Cardiac fibroblast (primary cell): Measurements from ENCODE around the gene SEPTIN8.

Experiments used
- DNase-seq, 2 donors: peaks; one replicate each; pipeline versions ENCODE4 v3.0.0 to v3.0.0-alpha.2; 2010; ENCODE audit warnings: low read depth in 2 of 2
- H3K4me3 ChIP-seq, 2 donors: replicated peaks in 1 of 2; 1 replicate in 1 of 2; 2 replicates in 1 of 2; pipeline ENCODE4 v1.5.1; 2011; ENCODE audit warnings: low read depth in 2 of 2, low read length in 2 of 2, mild to moderate bottlenecking in 2 of 2, moderate library complexity in 1 of 2
- TF ChIP-seq, protein P1 (sequence below): IDR thresholded peaks from one replicate; pipeline ENCODE4 v1.5.1; 2011; ENCODE audit warnings: low read depth, mild to moderate bottlenecking, low read length, inconsistent platforms

SEPTIN8 gene

DNA sequence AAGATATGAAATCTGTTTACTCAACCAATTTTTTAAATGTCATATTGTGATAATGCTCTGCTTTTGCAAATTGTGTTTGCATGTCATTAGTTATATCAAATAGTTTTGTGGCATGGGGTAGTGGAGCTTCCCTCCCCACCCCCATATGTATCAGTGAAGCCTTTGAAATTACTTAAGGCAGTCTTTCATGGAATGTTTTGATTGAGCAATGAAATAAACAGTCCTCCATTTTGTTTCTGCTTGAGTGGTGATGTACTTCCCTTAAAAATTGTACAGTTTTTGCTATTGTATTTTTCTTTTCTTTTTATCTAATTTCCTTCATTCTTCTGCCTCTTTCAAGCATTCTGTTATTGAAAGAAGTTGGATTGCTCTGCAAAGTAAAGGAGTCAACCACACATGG is 39.5 kb upstream of the SEPTIN8 start:
- no peak for DNase-seq
- TF ChIP-seq, protein P1, sequence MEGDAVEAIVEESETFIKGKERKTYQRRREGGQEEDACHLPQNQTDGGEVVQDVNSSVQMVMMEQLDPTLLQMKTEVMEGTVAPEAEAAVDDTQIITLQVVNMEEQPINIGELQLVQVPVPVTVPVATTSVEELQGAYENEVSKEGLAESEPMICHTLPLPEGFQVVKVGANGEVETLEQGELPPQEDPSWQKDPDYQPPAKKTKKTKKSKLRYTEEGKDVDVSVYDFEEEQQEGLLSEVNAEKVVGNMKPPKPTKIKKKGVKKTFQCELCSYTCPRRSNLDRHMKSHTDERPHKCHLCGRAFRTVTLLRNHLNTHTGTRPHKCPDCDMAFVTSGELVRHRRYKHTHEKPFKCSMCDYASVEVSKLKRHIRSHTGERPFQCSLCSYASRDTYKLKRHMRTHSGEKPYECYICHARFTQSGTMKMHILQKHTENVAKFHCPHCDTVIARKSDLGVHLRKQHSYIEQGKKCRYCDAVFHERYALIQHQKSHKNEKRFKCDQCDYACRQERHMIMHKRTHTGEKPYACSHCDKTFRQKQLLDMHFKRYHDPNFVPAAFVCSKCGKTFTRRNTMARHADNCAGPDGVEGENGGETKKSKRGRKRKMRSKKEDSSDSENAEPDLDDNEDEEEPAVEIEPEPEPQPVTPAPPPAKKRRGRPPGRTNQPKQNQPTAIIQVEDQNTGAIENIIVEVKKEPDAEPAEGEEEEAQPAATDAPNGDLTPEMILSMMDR = no peak
- no peak overlapping the region for H3K4me3 ChIP-seq

DNA sequence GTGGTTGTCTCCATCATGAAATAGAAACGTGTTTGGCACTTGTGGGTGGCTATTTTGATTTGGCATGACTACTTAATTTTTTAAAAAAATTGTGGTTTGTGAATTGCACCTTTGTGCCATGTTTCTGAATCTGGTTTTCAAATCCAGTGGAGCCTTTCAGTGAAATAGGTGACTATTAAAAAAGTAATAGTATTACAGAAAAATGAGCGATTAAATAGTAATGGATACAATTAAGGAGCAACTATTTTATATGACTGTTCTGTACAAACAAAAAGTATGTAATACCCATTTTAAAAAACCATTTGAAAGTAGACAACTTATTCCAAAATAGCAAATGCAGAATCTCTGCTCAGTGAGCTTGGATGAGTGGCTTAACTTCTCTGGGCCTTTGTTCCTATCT is 39.0 kb upstream of the SEPTIN8 start:
- no peak for DNase-seq
- no peak overlapping the region for H3K4me3 ChIP-seq
- TF ChIP-seq, protein P1 = no peak

DNA sequence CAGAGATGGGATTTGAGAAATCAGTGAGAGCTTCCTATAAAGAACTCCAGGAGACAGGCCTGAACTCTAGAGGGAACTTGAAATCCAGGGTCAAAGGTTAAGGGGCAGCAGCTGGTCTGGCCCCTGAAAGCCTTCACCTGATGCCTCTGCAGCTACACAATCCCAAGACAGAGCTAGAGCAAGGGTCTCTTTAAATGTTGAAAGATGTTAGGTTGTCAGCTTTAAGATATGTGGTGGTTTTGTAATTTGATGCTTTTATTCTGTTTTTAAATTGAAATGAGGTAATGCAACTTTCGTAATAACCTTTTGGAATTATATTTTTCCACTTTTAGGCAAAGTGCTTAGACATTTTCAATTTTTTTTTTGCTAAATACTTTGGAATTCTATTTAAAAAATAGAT is 38.4 kb upstream of the SEPTIN8 start:
- H3K4me3 ChIP-seq = no peak overlapping the region
- DNase-seq = peak in 1 of 2 donors; percentile 38
- TF ChIP-seq, protein P1 = no peak

DNA sequence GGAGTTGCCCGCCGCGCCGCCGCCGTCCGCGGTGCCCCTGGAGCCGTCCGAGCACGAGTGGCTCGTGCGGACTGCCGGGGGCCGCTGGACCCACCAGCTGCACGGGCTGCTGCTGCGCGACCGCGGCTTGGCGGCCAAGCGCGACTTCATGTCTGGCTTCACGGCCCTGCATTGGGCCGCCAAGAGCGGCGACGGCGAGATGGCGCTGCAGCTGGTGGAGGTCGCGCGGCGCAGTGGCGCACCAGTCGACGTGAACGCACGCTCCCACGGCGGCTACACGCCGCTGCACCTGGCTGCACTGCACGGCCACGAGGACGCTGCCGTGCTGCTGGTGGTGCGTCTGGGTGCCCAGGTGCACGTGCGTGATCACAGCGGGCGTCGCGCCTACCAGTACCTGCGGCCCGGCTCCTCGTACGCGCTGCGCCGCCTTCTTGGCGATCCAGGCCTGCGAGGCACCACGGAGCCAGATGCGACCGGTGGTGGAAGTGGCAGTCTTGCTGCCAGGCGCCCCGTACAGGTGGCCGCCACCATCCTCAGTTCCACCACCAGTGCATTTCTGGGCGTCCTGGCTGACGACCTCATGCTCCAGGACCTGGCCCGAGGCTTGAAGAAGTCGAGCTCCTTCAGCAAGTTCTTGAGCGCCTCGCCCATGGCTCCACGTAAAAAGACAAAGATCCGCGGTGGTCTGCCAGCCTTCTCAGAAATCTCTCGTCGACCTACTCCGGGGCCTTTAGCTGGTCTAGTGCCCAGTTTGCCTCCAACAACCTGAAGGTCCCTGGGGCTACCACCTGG is 37.7 kb upstream of the SEPTIN8 start:
- TF ChIP-seq, protein P1 = no peak
- DNase-seq = no peak
- no peak overlapping the region for H3K4me3 ChIP-seq

DNA sequence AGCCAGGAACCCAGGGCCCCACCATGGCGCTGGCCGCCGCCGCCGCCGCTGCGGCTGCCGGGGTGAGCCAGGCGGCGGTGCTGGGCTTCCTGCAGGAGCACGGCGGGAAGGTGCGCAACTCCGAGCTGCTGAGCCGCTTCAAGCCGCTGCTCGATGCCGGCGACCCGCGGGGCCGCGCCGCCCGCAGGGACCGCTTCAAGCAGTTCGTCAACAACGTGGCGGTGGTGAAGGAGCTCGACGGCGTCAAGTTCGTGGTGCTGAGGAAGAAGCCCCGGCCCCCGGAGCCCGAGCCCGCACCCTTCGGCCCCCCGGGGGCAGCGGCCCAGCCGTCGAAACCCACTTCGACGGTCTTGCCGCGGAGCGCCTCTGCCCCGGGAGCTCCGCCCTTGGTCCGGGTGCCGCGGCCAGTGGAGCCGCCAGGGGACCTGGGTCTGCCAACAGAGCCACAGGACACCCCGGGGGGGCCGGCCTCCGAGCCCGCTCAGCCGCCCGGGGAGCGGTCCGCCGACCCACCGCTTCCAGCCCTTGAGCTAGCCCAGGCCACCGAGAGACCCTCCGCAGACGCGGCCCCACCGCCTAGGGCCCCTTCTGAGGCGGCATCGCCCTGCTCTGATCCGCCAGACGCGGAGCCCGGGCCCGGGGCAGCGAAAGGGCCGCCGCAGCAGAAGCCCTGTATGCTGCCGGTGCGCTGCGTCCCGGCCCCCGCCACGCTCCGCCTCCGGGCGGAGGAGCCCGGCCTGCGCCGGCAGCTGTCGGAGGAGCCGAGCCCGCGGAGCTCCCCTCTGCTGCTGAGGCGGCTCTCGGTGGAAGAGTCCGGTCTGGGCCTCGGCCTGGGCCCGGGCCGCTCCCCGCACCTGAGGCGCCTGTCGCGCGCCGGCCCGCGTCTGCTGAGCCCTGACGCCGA is 36.8 kb upstream of the SEPTIN8 start:
- DNase-seq = peak in 1 of 2 donors; percentile 11
- TF ChIP-seq, protein P1 = no peak
- peak overlapping the region in 1 of 2 donors; percentile 32 for H3K4me3 ChIP-seq

DNA sequence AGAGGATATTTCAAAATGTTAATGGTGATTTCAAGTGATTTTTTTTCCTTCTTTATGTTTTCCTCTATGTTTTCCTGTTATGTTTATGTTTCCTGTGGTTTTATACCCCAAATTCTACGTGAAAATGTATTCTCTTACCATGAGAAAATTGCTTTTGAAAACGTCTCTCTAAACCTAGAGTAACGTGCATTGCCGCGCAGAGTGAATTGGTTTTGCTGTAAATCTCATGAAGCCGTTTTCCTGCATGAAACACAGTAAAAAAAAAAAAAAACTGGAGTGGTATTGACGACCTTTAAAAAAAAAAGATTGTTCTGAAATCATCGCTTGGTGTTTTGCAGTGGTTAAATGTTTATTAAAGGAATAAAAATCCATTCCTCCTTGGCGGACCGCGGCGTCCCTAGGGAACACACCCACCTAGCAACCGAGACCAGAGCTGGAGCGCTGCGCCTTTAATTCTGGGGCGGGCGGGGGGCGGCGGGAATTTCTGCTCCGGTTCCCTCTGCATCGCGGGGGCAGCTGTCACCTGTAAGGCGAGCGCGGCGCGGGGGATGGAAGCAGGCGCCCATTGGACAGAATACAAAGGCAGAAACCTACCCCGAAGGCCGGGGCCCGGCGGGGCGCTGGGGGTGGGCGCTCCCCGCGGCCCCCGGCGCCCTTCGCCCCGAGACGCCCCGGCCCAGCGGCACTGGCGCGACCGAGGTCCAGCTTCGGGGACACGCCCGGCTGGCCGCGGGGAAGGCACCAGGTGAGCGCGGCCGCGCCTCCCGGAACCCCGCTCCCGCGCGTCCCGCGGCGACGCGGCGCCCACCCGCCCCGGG is 36.0 kb upstream of the SEPTIN8 start, which contains the start of gene SOWAHA:
TSS of gene SOWAHA (plus strand) at position 522 of the 818 bp plus-strand sequence. CDS start 320 bp downstream, outside the sequence.
- TF ChIP-seq, protein P1 = no peak
- H3K4me3 ChIP-seq = peak within 1 kb of the TSS; percentile 8 to 32
- DNase-seq = peak in 1 of 2 donors; percentile 7
